ENCODE measurements around the gene MIGA2. TPM values are rescaled to one million over a fixed set of nuclear protein-coding genes. Genes with fewer than 3 reads are reported as not detected.

Gene MIGA2
- total and polyA plus RNA-seq, 9 of the 15 experiments (the other 6 are each of a cell fraction or from before 2014, with no cell fraction given), result 0.15 to 54.1 (median 18.0) TPM

GRCh38 chr9:129071526-129072126, 35.2 kb downstream of the MIGA2 start:
- Histone ChIP-seq H3K9me3 (replicated peaks; ENCODE audit: control insufficient read depth, insufficient read depth, low read depth, low read length) (no peaks in the 10 kb centered on the region), H3K9me1 (ENCODE audit: control insufficient read depth, insufficient read depth, low read length) (no peaks in the 10 kb centered on the region), H3K36me3 (ENCODE audit: control insufficient read depth, insufficient read depth, low read length) (peaks cover 48% of the 10 kb centered on the region; the same call in 2 of the 3 replicates), H3K9ac (ENCODE audit: insufficient read depth in 1 of 2, low read depth in 2 of 2, low read length in 2 of 2) (peak overlapping the region; percentile 24 to 86; a peak in 3 of 4 replicates), H3K4me1 (replicated peaks in 1 of 2; ENCODE audit: control insufficient read depth in 2 of 2, insufficient read depth in 2 of 2, low read length in 2 of 2) (peaks cover 44 to 60% of the 10 kb centered on the region in 2 experiments), H3K27me3 (ENCODE audit: control insufficient read depth in 2 of 2, insufficient read depth in 2 of 2, low read length in 2 of 2) (no peaks in the 10 kb centered on the region), H4K20me1 (replicated peaks; ENCODE audit: control insufficient read depth, insufficient read depth, low read length) (no peaks in the 10 kb centered on the region), H3K27ac (ENCODE audit: extremely low read depth, low read depth, low read length) (peak overlapping the region; percentile 92; the same call in 2 of the 3 replicates), H2AFZ (ENCODE audit: low read depth, low read length) (no peak overlapping the region), H3K4me3 (no peak overlapping the region), H3K4me2 (ENCODE audit: insufficient read depth, low read length) (peak overlapping the region; percentile 34; the same call in 1 of the 2 replicates), H3K79me2 (ENCODE audit: control insufficient read depth, insufficient read depth, low read length) (peaks cover 16% of the 10 kb centered on the region; the same call in 2 of the 3 replicates)
- peak; percentile 23; the same call in 2 of the 3 replicates for ATAC-seq
- 0 out of 4 replicates have a peak, but pooled peaks of 1 of the 2 experiments have one; percentile 15 for TF ChIP-seq HDAC1 (IDR thresholded peaks at IDR 0.05)
- TF ChIP-seq FOXA3 (CRISPR knock-in tag; conservative IDR thresholded peaks at IDR 0.05 in 1 of 2, IDR thresholded peaks at IDR 0.05 in 1 of 2), result peak in 1 of 2 experiments; percentile 90; a peak in 2 of 4 replicates
- peak; percentile 25; the same call in 1 of the 2 replicates for TF ChIP-seq USF1 (CRISPR knock-in tag; IDR thresholded peaks at IDR 0.05)
- 0 out of 2 replicates have a peak, but pooled peaks have one; percentile 51 for TF ChIP-seq FOXP4 (CRISPR knock-in tag; IDR thresholded peaks at IDR 0.05; ENCODE audit: borderline replicate concordance)
- TF ChIP-seq ZNF431 (CRISPR knock-in tag; IDR thresholded peaks at IDR 0.05), result no peak
- TF ChIP-seq ARID4B (CRISPR knock-in tag; IDR thresholded peaks at IDR 0.05), result 0 out of 2 replicates have a peak, but pooled peaks have one; percentile 41
- TF ChIP-seq POLR2B (IDR thresholded peaks at IDR 0.05; ENCODE audit: low read depth, partially characterized antibody), result no peak
- TF ChIP-seq HOXB6 (CRISPR knock-in tag; IDR thresholded peaks at IDR 0.05; ENCODE audit: borderline replicate concordance), result no peak
- no TSS peak for BruUV-seq (replicated peaks)
- intact Hi-C loops (cut with micrococcal nuclease), result no loop called here
- in situ Hi-C loops (cut with MboI), result no loop called here
- peak in 1 of 4 experiments; percentile 49 for DNase-seq (ENCODE audit: extremely low read depth in 1 of 4, low spot score in 3 of 4)
- WGBS (ENCODE audit: insufficient coverage, low coverage, missing lambda C conversion rate), result 70% methylated on average over 10 of the region's 10 CpGs
- peak; percentile 37 for FAIRE-seq
- ChIA-PET CTCF (ENCODE audit: low intra/inter-chr PET ratio) (interaction anchor here (0.6 to 0.7 kb wide), 3 partner anchors 31 to 544 kb away, joined by 3 to 5 read pairs (median 4); no protein-coding TSS in a partner anchor), POLR2A (interaction anchor here (1.1 kb wide), 1 partner anchor 9 kb away, joined by 3 read pairs; the partner anchor contains the start of gene DOLPP1)
